K562 (cell line): ENCODE measurements around the gene FKBP2. TPM values are rescaled to one million over a fixed set of nuclear protein-coding genes. Genes with fewer than 3 reads are reported as not detected.

ENCODE experiments used
- BDP1 ChIP-seq: IDR thresholded peaks from 3 replicates; pipeline ENCODE4 v1.6.1; 2011; ENCODE audit not compliant: insufficient read length, insufficient read depth
- BHLHE40 ChIP-seq: IDR thresholded peaks from 2 replicates; pipeline ENCODE4 v1.6.1; 2011; ENCODE audit warnings: low read length, improper control_type of control experiment
- CBX5 ChIP-seq: IDR thresholded peaks from 2 replicates; pipeline ENCODE4 v1.6.1; 2014; ENCODE audit warnings: low read depth, borderline replicate concordance
- FOSL1 ChIP-seq: fragments of 200-800 bp; sonication (Bioruptor generic); conservative IDR thresholded peaks from 2 replicates; pipeline ENCODE4 v1.6.1; 2016; ENCODE audit warnings: missing genetic modification characterization, missing compliant biosample characterization
- HMG20B ChIP-seq: fragments of 250-450 bp; sonication (Bioruptor Pico); IDR thresholded peaks from 2 replicates; pipeline ENCODE4 v1.5.0; 2021; ENCODE audit warnings: mild to moderate bottlenecking
- KDM4B ChIP-seq, 2 experiments: fragments of 450-650 bp in 1 of 2; sonication (generic) in 1 of 2; IDR thresholded peaks; 2 replicates each; pipeline ENCODE4 v1.6.1; 2016 to 2017; ENCODE audit warnings: borderline replicate concordance in 2 of 2, antibody characterized with exemption in 1 of 2, low read depth in 1 of 2, mild to moderate bottlenecking in 1 of 2
- MTA2 ChIP-seq: fragments of 450-650 bp; IDR thresholded peaks from 2 replicates; pipeline ENCODE4 v1.6.1; 2016; ENCODE audit warnings: low read depth
- OTX1 ChIP-seq: fragments of 450-650 bp; formaldehyde crosslinking; IDR thresholded peaks from 2 replicates; pipeline ENCODE4 v1.4.0; 2022; ENCODE audit warnings: mild to moderate bottlenecking
- PPARD ChIP-seq: fragments of 250-450 bp; sonication (Bioruptor Pico); IDR thresholded peaks from 2 replicates; pipeline ENCODE4 v1.8.0; 2022; ENCODE audit warnings: inconsistent platforms, mild to moderate bottlenecking, moderate library complexity
- PRPF4 ChIP-seq: fragments of 200-400 bp; formaldehyde crosslinking; IDR thresholded peaks from one replicate; pipeline ENCODE4 v1.6.1; 2017; ENCODE audit warnings: low read length, low read depth, mild to moderate bottlenecking; ENCODE audit not compliant: insufficient read depth, poor library complexity, severe bottlenecking
- PTBP1 ChIP-seq: fragments of 200-400 bp; formaldehyde crosslinking; IDR thresholded peaks from 2 replicates; pipeline ENCODE4 v1.6.1; 2017; ENCODE audit warnings: low read depth, low read length
- RBFOX2 ChIP-seq: fragments of 200-400 bp; formaldehyde crosslinking; IDR thresholded peaks from 2 replicates; pipeline ENCODE4 v1.6.1; 2017; ENCODE audit warnings: low read depth, mild to moderate bottlenecking, low read length, moderate library complexity
- SIN3B ChIP-seq: fragments of 450-650 bp; IDR thresholded peaks from 2 replicates; pipeline ENCODE4 v1.6.1; 2017; ENCODE audit warnings: low read depth, mild to moderate bottlenecking, moderate library complexity
- SIX5 ChIP-seq, 2 experiments: IDR thresholded peaks; 2 replicates each; pipeline ENCODE4 v1.6.1; 2011; ENCODE audit warnings: low read length in 2 of 2, borderline replicate concordance in 1 of 2, low read depth in 1 of 2, mild to moderate bottlenecking in 1 of 2, moderate library complexity in 1 of 2; ENCODE audit not compliant: insufficient read depth in 1 of 2
- SRSF7 ChIP-seq: fragments of 200-400 bp; formaldehyde crosslinking; optimal IDR thresholded peaks from 2 replicates; pipeline ENCODE3; 2017; ENCODE audit warnings: mild to moderate bottlenecking, low read depth, low read length
- SRSF9 ChIP-seq: fragments of 200-400 bp; formaldehyde crosslinking; IDR thresholded peaks from 2 replicates; pipeline ENCODE4 v1.6.1; 2017; ENCODE audit warnings: low read depth, low read length, borderline replicate concordance
- TAL1 ChIP-seq: fragments of 450-650 bp; IDR thresholded peaks from 2 replicates; pipeline ENCODE4 v1.6.1; 2016; ENCODE audit warnings: mild to moderate bottlenecking
- ZEB2 ChIP-seq: fragments of 450-650 bp; IDR thresholded peaks from 2 replicates; pipeline ENCODE4 v1.6.1; 2016
- ZNF140 ChIP-seq: fragments of 250-450 bp; sonication (Bioruptor Pico); IDR thresholded peaks from 2 replicates; pipeline ENCODE4 v1.8.0; 2021; ENCODE audit warnings: moderate library complexity, mild to moderate bottlenecking, inconsistent platforms
- ZNF143 ChIP-seq: sonication (generic); formaldehyde crosslinking; IDR thresholded peaks from 2 replicates; pipeline ENCODE4 v1.9.0; 2022; ENCODE audit warnings: mild to moderate bottlenecking, missing genetic modification reagents
- ZNF655 ChIP-seq: fragments of 250-450 bp; sonication (Bioruptor Pico); IDR thresholded peaks from 2 replicates; pipeline ENCODE4 v1.5.0; 2021
- ZNF75A ChIP-seq: fragments of 450-650 bp; formaldehyde crosslinking; IDR thresholded peaks from 2 replicates; pipeline ENCODE4 v1.4.0; 2020; ENCODE audit warnings: mild to moderate bottlenecking
- polyA plus RNA-seq, 8 experiments: library from polyadenylated mRNA; depleted of rRNA in 4 of 8; stranded (reverse) in 5 of 8; unstranded in 3 of 8; fragments of >200 nt; fragmentation: Nextera tagmentation in 2 of 8; fragmentation: Illumina TruSeq in 1 of 8; extraction: Ambion mirVana in 2 of 8; extraction: Trizol in 1 of 8; gene quantifications; 2 replicates each; pipeline versions ENCODE4 v1.2.1 to v1.2.3, GENCODE V29; 2011 to 2014; ENCODE audit warnings: inconsistent platforms in 1 of 8, missing spikeins in 1 of 8
- total RNA-seq, 7 experiments: library from RNA; depleted of rRNA in 6 of 7; stranded (reverse); fragments of >200 nt in 6 of 7; fragmentation: Illumina TruSeq in 2 of 7; extraction: Trizol in 2 of 7; gene quantifications; 2 replicates each; pipeline versions ENCODE4 v1.2.1 to v1.2.3, GENCODE V29; 2011 to 2021; ENCODE audit warnings: low replicate concordance in 1 of 7
- TF ChIP-seq, protein P1 (sequence below): fragments of 250-450 bp; sonication (Bioruptor Pico); IDR thresholded peaks from 2 replicates; pipeline ENCODE4 v1.6.1; 2021; ENCODE audit warnings: mild to moderate bottlenecking
- TF ChIP-seq, protein P2 (sequence below): sonication (generic); formaldehyde crosslinking; IDR thresholded peaks from 2 replicates; pipeline ENCODE4 v1.8.1; 2023; ENCODE audit warnings: mild to moderate bottlenecking, missing genetic modification reagents, moderate library complexity

Gene FKBP2
- total and polyA plus RNA-seq, 9 of the 15 experiments (the other 6 are each of a cell fraction or from before 2014, with no cell fraction given), result 3.5 to 151 (median 58.1) TPM

DNA sequence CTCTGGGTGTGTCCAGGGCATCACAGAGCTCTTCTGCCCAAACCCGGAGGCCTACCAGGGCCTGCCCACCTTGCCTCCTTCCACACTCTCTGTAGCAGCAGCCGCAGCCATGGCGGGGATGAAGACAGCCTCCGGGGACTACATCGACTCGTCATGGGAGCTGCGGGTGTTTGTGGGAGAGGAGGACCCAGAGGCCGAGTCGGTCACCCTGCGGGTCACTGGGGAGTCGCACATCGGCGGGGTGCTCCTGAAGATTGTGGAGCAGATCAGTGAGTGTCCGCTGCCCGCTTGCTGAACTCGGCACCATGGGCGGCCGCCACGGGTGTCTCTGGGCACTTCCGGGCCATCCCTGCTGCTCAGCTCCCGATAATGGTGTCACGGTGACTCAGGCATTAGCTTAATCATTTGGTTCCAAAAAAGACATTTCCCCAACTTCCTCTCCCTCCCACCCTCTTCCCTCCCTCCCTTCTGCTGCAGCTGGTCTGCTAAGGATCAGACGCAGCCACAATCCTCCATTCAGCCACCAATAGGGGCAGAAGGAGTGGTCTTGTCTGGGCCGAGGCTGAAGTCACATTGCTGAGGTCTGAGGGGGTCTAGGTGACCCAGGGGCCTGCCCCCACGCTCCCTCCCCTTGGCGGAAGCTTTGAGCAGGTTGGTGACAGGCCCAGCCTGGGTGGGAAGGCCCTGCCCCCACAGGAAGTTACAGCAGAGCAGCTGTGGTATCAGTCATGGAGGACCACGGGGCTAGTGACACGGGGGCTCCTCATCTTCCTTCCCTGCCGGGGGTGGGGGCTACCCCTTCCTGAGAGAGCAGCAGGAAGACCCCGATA is 33.4 kb upstream of the FKBP2 start (continued):
- TF ChIP-seq KDM4B (IDR thresholded peaks at IDR 0.05; ENCODE audit: borderline replicate concordance in 2 of 2, low read depth in 1 of 2) (peak in 1 of 2 experiments; percentile 77; a peak in 1 of 4 replicates), SIX5 (IDR thresholded peaks at IDR 0.05; ENCODE audit: borderline replicate concordance in 1 of 2, insufficient read depth in 1 of 2, low read depth in 1 of 2, low read length in 2 of 2) (no peak), SRSF9 (no peak), ZNF75A (CRISPR knock-in tag) (no peak), CBX5 (no peak), ZEB2 (no peak), PPARD (no peak), PTBP1 (0 out of 2 replicates have a peak, but pooled peaks have one; percentile 14), SIN3B (no peak), TAL1 (peak; percentile 42), MTA2 (no peak), ZNF655 (CRISPR knock-in tag) (no peak), SRSF7 (no peak), BHLHE40 (0 out of 2 replicates have a peak, but pooled peaks have one; percentile 2), BDP1 (no peak), PRPF4 (peak; percentile 58), HMG20B (CRISPR knock-in tag) (no peak), FOSL1 (tag) (peak; percentile 92), OTX1 (CRISPR knock-in tag) (no peak; the same call in 1 of the 2 replicates), ZNF143 (CRISPR knock-in tag) (no peak; the same call in 1 of the 2 replicates), ZNF140 (CRISPR knock-in tag) (no peak), RBFOX2 (peak; percentile 86)
- TF ChIP-seq, protein P1, sequence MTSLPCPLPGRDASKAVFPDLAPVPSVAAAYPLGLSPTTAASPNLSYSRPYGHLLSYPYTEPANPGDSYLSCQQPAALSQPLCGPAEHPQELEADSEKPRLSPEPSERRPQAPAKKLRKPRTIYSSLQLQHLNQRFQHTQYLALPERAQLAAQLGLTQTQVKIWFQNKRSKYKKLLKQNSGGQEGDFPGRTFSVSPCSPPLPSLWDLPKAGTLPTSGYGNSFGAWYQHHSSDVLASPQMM, result no peak
- TF ChIP-seq, protein P2, sequence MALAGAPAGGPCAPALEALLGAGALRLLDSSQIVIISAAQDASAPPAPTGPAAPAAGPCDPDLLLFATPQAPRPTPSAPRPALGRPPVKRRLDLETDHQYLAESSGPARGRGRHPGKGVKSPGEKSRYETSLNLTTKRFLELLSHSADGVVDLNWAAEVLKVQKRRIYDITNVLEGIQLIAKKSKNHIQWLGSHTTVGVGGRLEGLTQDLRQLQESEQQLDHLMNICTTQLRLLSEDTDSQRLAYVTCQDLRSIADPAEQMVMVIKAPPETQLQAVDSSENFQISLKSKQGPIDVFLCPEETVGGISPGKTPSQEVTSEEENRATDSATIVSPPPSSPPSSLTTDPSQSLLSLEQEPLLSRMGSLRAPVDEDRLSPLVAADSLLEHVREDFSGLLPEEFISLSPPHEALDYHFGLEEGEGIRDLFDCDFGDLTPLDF (CRISPR knock-in tag), result 0 out of 2 replicates have a peak, but pooled peaks have one; percentile 50
